GM21447 (cell line): ENCODE data around the gene PER3.

ENCODE experiments used
- ATAC-seq: cut with Tn5 transposase; IDR thresholded peaks from one replicate; pipeline ENCODE4 v1.9.1; 2021; ENCODE audit not compliant: unreplicated experiment

Gene PER3

GRCh38 chr1:7869136-7869920, 85.2 kb downstream of the PER3 start:
- no peak for ATAC-seq

GRCh38 chr1:7871136-7871535, 87.0 kb downstream of the PER3 start:
- no peak for ATAC-seq

- no peak for ATAC-seq
Measured at GRCh38 chr1:7873801-7874795, 90.0 kb downstream of the PER3 start.

GRCh38 chr1:7878027-7878426, 93.9 kb downstream of the PER3 start:
- ATAC-seq, result no peak

GRCh38 chr1:7879228-7879627, 95.1 kb downstream of the PER3 start:
- ATAC-seq, result no peak

GRCh38 chr1:7884757-7885156, 100.7 kb downstream of the PER3 start:
- ATAC-seq, result no peak

- ATAC-seq, result no peak
Measured at GRCh38 chr1:7885513-7886404, 101.7 kb downstream of the PER3 start.

GRCh38 chr1:7886405-7886745, 102.3 kb downstream of the PER3 start:
- no peak for ATAC-seq

GRCh38 chr1:7888248-7889081, 104.4 kb downstream of the PER3 start:
- ATAC-seq, result no peak

GRCh38 chr1:7890853-7891252, 106.8 kb downstream of the PER3 start:
- ATAC-seq, result no peak

- no peak for ATAC-seq
Measured at GRCh38 chr1:7891804-7892203, 107.7 kb downstream of the PER3 start.

GRCh38 chr1:7893529-7894180, 109.6 kb downstream of the PER3 start:
- no peak for ATAC-seq
